ENCODE data around the gene STPG4. TPM values are rescaled to one million over a fixed set of nuclear protein-coding genes. Genes with fewer than 3 reads are reported as not detected.

STPG4 gene
- total RNA-seq, 2 donors from 2014 or later, result 0.15 to 0.42 TPM

DNA sequence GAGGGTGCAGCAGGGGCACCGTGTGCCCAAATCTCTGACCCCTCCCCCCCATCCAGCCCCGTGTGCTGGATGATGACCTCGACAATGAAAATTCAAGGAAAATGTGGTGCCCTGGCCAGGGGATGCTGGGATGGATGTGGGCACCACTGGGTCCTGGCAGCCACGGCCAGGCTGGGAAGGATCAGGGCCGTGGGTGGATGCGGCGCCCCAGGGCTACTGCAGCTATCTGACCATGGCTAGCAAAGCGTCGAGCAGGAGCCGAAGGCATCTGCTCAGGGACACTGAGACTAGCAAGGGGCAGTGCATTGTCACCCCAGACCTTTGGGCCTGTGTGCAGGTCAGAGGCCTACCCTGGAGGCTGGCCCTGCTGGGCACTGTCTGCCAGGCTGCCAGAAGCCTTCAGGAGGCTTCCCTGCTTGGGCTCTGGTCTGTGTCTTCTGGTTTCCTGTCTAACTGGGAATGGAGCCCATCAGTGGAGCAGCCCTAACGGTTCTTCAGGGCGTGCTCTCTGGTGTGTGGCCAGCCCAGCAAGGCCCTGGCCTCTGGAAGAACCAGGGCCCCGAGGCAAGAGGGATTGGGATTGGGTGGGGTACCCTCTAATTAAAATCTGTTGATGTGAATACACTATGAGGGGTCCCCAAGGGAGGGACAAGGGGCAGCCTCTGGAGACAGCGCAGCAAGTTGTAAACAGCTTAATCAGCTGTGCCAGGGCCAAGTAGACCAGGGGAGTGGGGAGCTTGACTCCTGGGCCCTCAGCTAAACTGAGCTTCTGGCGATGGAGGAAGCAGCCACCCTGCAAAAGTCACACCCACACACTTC lies 98.0 kb downstream of the STPG4 start:
- Histone ChIP-seq H3K9ac (ENCODE audit: extremely low read depth, low read length, poor library complexity, severe bottlenecking) (no peak overlapping the region), H3K4me1 (ENCODE audit: control insufficient read depth, insufficient read depth, low read length) (no peaks in the 10 kb centered on the region), H3K9me3 (ENCODE audit: control insufficient read depth, low read length) (no peaks in the 10 kb centered on the region), H3K4me3 (ENCODE audit: low read length) (no peak overlapping the region), H3K27ac (ENCODE audit: low read depth, low read length) (no peak overlapping the region), H3K36me3 (ENCODE audit: control insufficient read depth, insufficient read depth, low read length) (no peaks in the 10 kb centered on the region), H3K27me3 (ENCODE audit: control insufficient read depth, insufficient read depth, low read length, poor library complexity, severe bottlenecking) (no peaks in the 10 kb centered on the region)
- Mint-ChIP-seq H3K36me3 (ENCODE audit: low read depth) (peaks cover 2% of the 10 kb centered on the region), H3K9me3 (no peaks in the 10 kb centered on the region), H3K4me1 (peaks cover 19% of the 10 kb centered on the region), H3K27me3 (ENCODE audit: insufficient read depth) (no peaks in the 10 kb centered on the region), H3K4me3 (no peak overlapping the region), H3K27ac (peak overlapping the region; percentile 48)
- TF ChIP-seq, protein P1, sequence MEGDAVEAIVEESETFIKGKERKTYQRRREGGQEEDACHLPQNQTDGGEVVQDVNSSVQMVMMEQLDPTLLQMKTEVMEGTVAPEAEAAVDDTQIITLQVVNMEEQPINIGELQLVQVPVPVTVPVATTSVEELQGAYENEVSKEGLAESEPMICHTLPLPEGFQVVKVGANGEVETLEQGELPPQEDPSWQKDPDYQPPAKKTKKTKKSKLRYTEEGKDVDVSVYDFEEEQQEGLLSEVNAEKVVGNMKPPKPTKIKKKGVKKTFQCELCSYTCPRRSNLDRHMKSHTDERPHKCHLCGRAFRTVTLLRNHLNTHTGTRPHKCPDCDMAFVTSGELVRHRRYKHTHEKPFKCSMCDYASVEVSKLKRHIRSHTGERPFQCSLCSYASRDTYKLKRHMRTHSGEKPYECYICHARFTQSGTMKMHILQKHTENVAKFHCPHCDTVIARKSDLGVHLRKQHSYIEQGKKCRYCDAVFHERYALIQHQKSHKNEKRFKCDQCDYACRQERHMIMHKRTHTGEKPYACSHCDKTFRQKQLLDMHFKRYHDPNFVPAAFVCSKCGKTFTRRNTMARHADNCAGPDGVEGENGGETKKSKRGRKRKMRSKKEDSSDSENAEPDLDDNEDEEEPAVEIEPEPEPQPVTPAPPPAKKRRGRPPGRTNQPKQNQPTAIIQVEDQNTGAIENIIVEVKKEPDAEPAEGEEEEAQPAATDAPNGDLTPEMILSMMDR (conservative IDR thresholded peaks at IDR 0.05), result no peak
- DNase-seq, result no peak
- 93 to 95% methylated on average over 3 to 15 of the region's 15 CpGs for WGBS, 2 experiments (ENCODE audit: insufficient coverage in 1 of 2, insufficient read length in 1 of 2)

DNA sequence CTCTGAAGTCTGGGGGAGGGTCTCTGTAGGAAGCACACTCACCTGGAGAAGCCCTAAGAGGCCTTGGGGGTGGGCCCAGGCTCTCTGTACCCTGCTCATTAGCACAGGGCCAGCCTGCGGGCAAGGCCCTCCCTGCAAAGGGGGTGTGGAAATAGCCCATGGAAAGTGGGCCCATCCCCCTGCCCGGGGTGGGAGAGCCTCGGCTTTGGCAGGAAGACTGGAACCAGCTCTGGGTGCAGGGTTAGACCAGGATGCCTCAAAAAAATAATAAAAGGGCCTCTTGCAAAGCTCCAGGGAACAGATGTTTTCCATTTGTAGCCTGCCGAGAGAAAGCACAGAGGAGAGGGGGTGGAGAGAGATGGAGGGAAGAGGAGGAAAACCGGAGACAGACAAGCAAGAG lies 98.7 kb downstream of the STPG4 start:
- TF ChIP-seq, protein P1 (conservative IDR thresholded peaks at IDR 0.05), result no peak
- peak overlapping the region; percentile 48 for H3K27ac Mint-ChIP-seq

DNA sequence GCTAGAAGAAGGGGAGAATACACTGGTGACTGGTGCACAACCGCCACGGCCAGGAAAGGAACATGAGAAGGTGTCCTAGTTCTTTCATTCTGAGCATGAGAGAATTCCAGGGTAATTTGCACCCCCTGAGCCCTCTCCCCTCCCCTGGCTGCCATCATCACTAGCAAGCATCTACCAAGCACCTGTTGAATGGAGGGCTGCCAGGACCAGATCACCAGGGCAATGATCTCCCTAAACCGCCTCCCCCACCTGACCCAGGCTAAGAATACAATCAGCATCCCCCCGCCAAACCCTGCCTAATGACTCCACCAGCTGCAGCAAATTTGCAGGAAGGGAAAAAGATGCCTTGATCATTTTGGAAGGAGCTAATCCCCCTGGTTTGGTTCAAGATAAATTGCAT lies 100.2 kb downstream of the STPG4 start:
- Histone ChIP-seq H3K9ac (ENCODE audit: extremely low read depth, low read length, poor library complexity, severe bottlenecking) (no peak overlapping the region), H3K27ac (ENCODE audit: low read depth, low read length) (no peak overlapping the region), H3K4me1 (ENCODE audit: control insufficient read depth, insufficient read depth, low read length) (no peaks in the 10 kb centered on the region), H3K4me3 (ENCODE audit: low read length) (no peak overlapping the region), H3K27me3 (ENCODE audit: control insufficient read depth, insufficient read depth, low read length, poor library complexity, severe bottlenecking) (no peaks in the 10 kb centered on the region), H3K9me3 (ENCODE audit: control insufficient read depth, low read length) (no peaks in the 10 kb centered on the region), H3K36me3 (ENCODE audit: control insufficient read depth, insufficient read depth, low read length) (no peaks in the 10 kb centered on the region)
- TF ChIP-seq, protein P1 (conservative IDR thresholded peaks at IDR 0.05), result no peak
- Mint-ChIP-seq H3K4me3 (no peak overlapping the region), H3K36me3 (ENCODE audit: low read depth) (peaks cover 2% of the 10 kb centered on the region), H3K4me1 (peaks cover 19% of the 10 kb centered on the region), H3K9me3 (no peaks in the 10 kb centered on the region), H3K27me3 (ENCODE audit: insufficient read depth) (no peaks in the 10 kb centered on the region), H3K27ac (no peak overlapping the region)
- WGBS, 2 experiments (ENCODE audit: insufficient coverage in 1 of 2, insufficient read length in 1 of 2), result 92 to 100% methylated on average over 1 to 4 of the region's 4 CpGs
- DNase-seq, result no peak

More for the DNA sequence above, 98.7 kb downstream of the STPG4 start:
- H3K4me1 Mint-ChIP-seq, result peaks cover 19% of the 10 kb centered on the region
- H3K4me3 Mint-ChIP-seq, result no peak overlapping the region
- no peaks in the 10 kb centered on the region for H3K27me3 Mint-ChIP-seq (ENCODE audit: insufficient read depth)
- H3K27me3 ChIP-seq (ENCODE audit: control insufficient read depth, insufficient read depth, low read length, poor library complexity, severe bottlenecking), result no peaks in the 10 kb centered on the region
- 75 to 79% methylated on average over 5 of the region's 5 CpGs for WGBS, 2 experiments (ENCODE audit: insufficient coverage in 1 of 2, insufficient read length in 1 of 2)
- H3K36me3 Mint-ChIP-seq (ENCODE audit: low read depth), result peaks cover 2% of the 10 kb centered on the region
- H3K9ac ChIP-seq (ENCODE audit: extremely low read depth, low read length, poor library complexity, severe bottlenecking), result no peak overlapping the region
- DNase-seq, result no peak
- H3K4me1 ChIP-seq (ENCODE audit: control insufficient read depth, insufficient read depth, low read length), result no peaks in the 10 kb centered on the region
- no peak overlapping the region for H3K27ac ChIP-seq (ENCODE audit: low read depth, low read length)
- no peak overlapping the region for H3K4me3 ChIP-seq (ENCODE audit: low read length)
- H3K9me3 ChIP-seq (ENCODE audit: control insufficient read depth, low read length), result no peaks in the 10 kb centered on the region
- no peaks in the 10 kb centered on the region for H3K36me3 ChIP-seq (ENCODE audit: control insufficient read depth, insufficient read depth, low read length)
- no peaks in the 10 kb centered on the region for H3K9me3 Mint-ChIP-seq
